ENCODE data around the gene RANBP17. TPM values are rescaled to one million over a fixed set of nuclear protein-coding genes. Genes with fewer than 3 reads are reported as not detected.

The RANBP17 gene
- total and polyA plus RNA-seq, 9 of the 15 experiments (the other 6 are each of a cell fraction or from before 2014, with no cell fraction given): not detected

- intact Hi-C loops (cut with micrococcal nuclease): no loop called here
These were observed 478.2 kb downstream of the RANBP17 start for GRCh38 chr5:171340042-171340441.

More at GRCh38 chr5:171340042-171340441, 478.2 kb downstream of the RANBP17 start:
- Histone ChIP-seq H3K4me1 (replicated peaks in 1 of 2; ENCODE audit: control insufficient read depth in 2 of 2, insufficient read depth in 2 of 2, low read length in 2 of 2) (no peaks in the 10 kb centered on the region; a peak in 1 of 5 replicates), H3K9me3 (replicated peaks; ENCODE audit: control insufficient read depth, insufficient read depth, low read depth, low read length) (no peaks in the 10 kb centered on the region), H3K27me3 (ENCODE audit: control insufficient read depth in 2 of 2, insufficient read depth in 2 of 2, low read length in 2 of 2) (peaks cover 7 to 27% of the 10 kb centered on the region in 2 experiments; a peak in 4 of 5 replicates), H3K4me2 (ENCODE audit: insufficient read depth, low read length) (no peak overlapping the region), H4K20me1 (replicated peaks; ENCODE audit: control insufficient read depth, insufficient read depth, low read length) (no peaks in the 10 kb centered on the region), H3K79me2 (ENCODE audit: control insufficient read depth, insufficient read depth, low read length) (no peaks in the 10 kb centered on the region), H3K9me1 (ENCODE audit: control insufficient read depth, insufficient read depth, low read length) (no peaks in the 10 kb centered on the region), H2AFZ (ENCODE audit: low read depth, low read length) (no peak overlapping the region), H3K4me3 (no peak overlapping the region), H3K9ac (ENCODE audit: insufficient read depth in 1 of 2, low read depth in 2 of 2, low read length in 2 of 2) (no peak overlapping the region), H3K27ac (ENCODE audit: extremely low read depth, low read depth, low read length) (no peak overlapping the region), H3K36me3 (ENCODE audit: control insufficient read depth, insufficient read depth, low read length) (no peaks in the 10 kb centered on the region)
- TF ChIP-seq KLF6 (CRISPR knock-in tag; IDR thresholded peaks at IDR 0.05; ENCODE audit: borderline replicate concordance) (no peak), RAD21 (CRISPR knock-in tag; conservative IDR thresholded peaks at IDR 0.05 in 1 of 2, IDR thresholded peaks at IDR 0.05 in 1 of 2) (no peak), HNRNPLL (IDR thresholded peaks at IDR 0.05; ENCODE audit: low read depth, low read length, poor library complexity, severe bottlenecking) (no peak), ZNF518B (CRISPR knock-in tag; IDR thresholded peaks at IDR 0.05) (no peak), RBM25 (IDR thresholded peaks at IDR 0.05; ENCODE audit: low read depth, low read length, severe bottlenecking) (no peak), ARID2 (IDR thresholded peaks at IDR 0.05) (no peak), SIN3A (IDR thresholded peaks at IDR 0.05; ENCODE audit: borderline replicate concordance in 2 of 2, control insufficient read depth in 1 of 2, low read depth in 2 of 2, low read length in 2 of 2) (no peak), SNIP1 (IDR thresholded peaks at IDR 0.05; ENCODE audit: low read depth) (no peak), SIRT6 (IDR thresholded peaks at IDR 0.05; ENCODE audit: low read depth, low read length) (no peak), NR2C1 (IDR thresholded peaks at IDR 0.05) (no peak), NR2C1 (tag; IDR thresholded peaks at IDR 0.05) (no peak), HES1 (IDR thresholded peaks at IDR 0.05; ENCODE audit: low read depth) (no peak), STAT6 (CRISPR knock-in tag; IDR thresholded peaks at IDR 0.05) (no peak), ETV6 (IDR thresholded peaks at IDR 0.05; ENCODE audit: borderline replicate concordance in 1 of 2, low read depth in 2 of 2, low read length in 1 of 2) (no peak), ETV6 (CRISPR knock-in tag; IDR thresholded peaks at IDR 0.05; ENCODE audit: borderline replicate concordance) (no peak), NR3C1 (CRISPR knock-in tag; IDR thresholded peaks at IDR 0.05) (no peak), BCOR (IDR thresholded peaks at IDR 0.05) (no peak)
- no peak for DNase-seq (ENCODE audit: extremely low read depth in 1 of 4, low spot score in 3 of 4)
- in situ Hi-C loops (cut with MboI): no loop called here
- FAIRE-seq: no peak
- ChIA-PET POLR2A (interaction anchor here (1.2 kb wide), 1 partner anchor 48 kb away, joined by 3 read pairs; the partner anchor contains the start of gene NPM1), CTCF (ENCODE audit: low intra/inter-chr PET ratio) (interaction anchor here (0.6 kb wide), 1 partner anchor 230 kb away, joined by 4 read pairs; no protein-coding TSS in a partner anchor)
- BruUV-seq (replicated peaks): no TSS peak
- no peak for ATAC-seq

Measured in K562 (cell line).